Fibroblast of gingiva (primary cell): ENCODE results near the gene SERPINH1.
"Not testable (repeated sequence)": the region's sequence is repeated elsewhere in the genome, so short reads cannot be mapped to it uniquely, and the experiment has no call there.

Experiments used
- DNase-seq: peaks from one replicate; pipeline ENCODE4 v3.0.0-alpha.2; 2011; ENCODE audit warnings: low read depth

The SERPINH1 gene

GRCh38 chr11:75574698-75575602 is 12.9 kb downstream of the SERPINH1 start:
- DNase-seq = peak; percentile 35

- DNase-seq = peak; percentile 17
Measured at GRCh38 chr11:75576017-75576416, 14.0 kb downstream of the SERPINH1 start.

- DNase-seq = peak; percentile 87
Measured at GRCh38 chr11:75576499-75576918, 14.5 kb downstream of the SERPINH1 start.

GRCh38 chr11:75577207-75577606 is 15.2 kb downstream of the SERPINH1 start:
- DNase-seq = peak; percentile 41

- no peak for DNase-seq
Measured at GRCh38 chr11:75578977-75579376, 16.9 kb downstream of the SERPINH1 start.

GRCh38 chr11:75579841-75580240 is 17.8 kb downstream of the SERPINH1 start:
- no peak for DNase-seq

- no peak for DNase-seq
Measured at GRCh38 chr11:75582506-75582894, 20.4 kb downstream of the SERPINH1 start.

- DNase-seq = peak; percentile 62
Measured at GRCh38 chr11:75582895-75583717, 21.1 kb downstream of the SERPINH1 start.

GRCh38 chr11:75583718-75584658 is 21.9 kb downstream of the SERPINH1 start:
- peak; percentile 74 for DNase-seq

- not testable (repeated sequence) for DNase-seq
Measured at GRCh38 chr11:75584659-75585292, 22.7 kb downstream of the SERPINH1 start.

- no peak for DNase-seq
Measured at GRCh38 chr11:75585293-75585670, 23.2 kb downstream of the SERPINH1 start.

GRCh38 chr11:75586395-75586794 is 24.3 kb downstream of the SERPINH1 start:
- DNase-seq = no peak

- no peak for DNase-seq
Measured at GRCh38 chr11:75588051-75588481, 26.0 kb downstream of the SERPINH1 start.

GRCh38 chr11:75589051-75589450 is 27.0 kb downstream of the SERPINH1 start:
- DNase-seq = no peak

GRCh38 chr11:75589933-75590332 is 27.9 kb downstream of the SERPINH1 start:
- no peak for DNase-seq

- DNase-seq = no peak
Measured at GRCh38 chr11:75591371-75591770, 29.3 kb downstream of the SERPINH1 start.

- DNase-seq = no peak
Measured at GRCh38 chr11:75591966-75592365, 29.9 kb downstream of the SERPINH1 start.

- no peak for DNase-seq
Measured at GRCh38 chr11:75592715-75593114, 30.7 kb downstream of the SERPINH1 start.

- DNase-seq = no peak
Measured at GRCh38 chr11:75593286-75593915, 31.3 kb downstream of the SERPINH1 start.

GRCh38 chr11:75594211-75594610 is 32.2 kb downstream of the SERPINH1 start:
- no peak for DNase-seq

GRCh38 chr11:75595429-75595828 is 33.4 kb downstream of the SERPINH1 start:
- DNase-seq = no peak
